ENCODE results near the gene ZBTB9. TPM values are rescaled to one million over a fixed set of nuclear protein-coding genes. Genes with fewer than 3 reads are reported as not detected.
"Not testable (repeated sequence)": the region's sequence is repeated elsewhere in the genome, so short reads cannot be mapped to it uniquely, and the experiment has no call there.

ZBTB9 gene
- total and polyA plus RNA-seq, 8 donors = 0.45 to 7.8 (median 2.6) TPM; not detected in 1

GRCh38 chr6:33466075-33466735 lies 11.8 kb downstream of the ZBTB9 start:
- Histone ChIP-seq H3K4me1 (no peaks in the 10 kb centered on the region), H3K9me3 (no peaks in the 10 kb centered on the region), H3K4me3 (no peak overlapping the region), H3K27ac (no peak overlapping the region), H3K27me3 (no peaks in the 10 kb centered on the region), H3K36me3 (no peaks in the 10 kb centered on the region)
- intact Hi-C loops (cut with DNase I; ENCODE audit: low total_unique reads) = no loop called here
- WGBS, 5 donors = 91 to 98% (median 94%) methylated on average over 4 of the region's 4 CpGs
- TF ChIP-seq POLR2AphosphoS5 (IDR thresholded peaks at IDR 0.05) (no peak), EP300 (IDR thresholded peaks at IDR 0.05) (no peak), POLR2A (IDR thresholded peaks at IDR 0.05) (no peak), CTCF (IDR thresholded peaks at IDR 0.05) (no peak)
- DNase-seq = no peak

DNA sequence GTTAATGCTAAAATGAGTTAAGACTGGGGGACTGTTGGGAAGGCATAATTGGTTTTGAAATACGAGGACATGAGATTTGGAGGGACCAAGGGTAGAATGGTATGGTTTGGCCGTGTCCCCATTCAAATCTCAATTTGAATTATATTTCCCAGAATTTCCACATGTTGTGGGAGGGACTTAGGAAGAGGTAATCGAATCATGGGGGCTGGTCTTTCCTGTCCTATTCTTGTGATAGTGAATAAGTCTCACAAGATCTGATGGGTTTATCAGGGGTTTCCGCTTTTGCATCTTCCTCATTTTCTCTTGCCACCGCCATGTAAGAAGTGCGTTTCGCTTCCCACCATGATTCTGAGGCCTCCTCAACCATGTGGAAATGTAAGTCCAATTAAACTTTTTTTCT lies 12.7 kb downstream of the ZBTB9 start:
- TF ChIP-seq EP300 (IDR thresholded peaks at IDR 0.05) (no peak), POLR2AphosphoS5 (IDR thresholded peaks at IDR 0.05) (no peak)

DNA sequence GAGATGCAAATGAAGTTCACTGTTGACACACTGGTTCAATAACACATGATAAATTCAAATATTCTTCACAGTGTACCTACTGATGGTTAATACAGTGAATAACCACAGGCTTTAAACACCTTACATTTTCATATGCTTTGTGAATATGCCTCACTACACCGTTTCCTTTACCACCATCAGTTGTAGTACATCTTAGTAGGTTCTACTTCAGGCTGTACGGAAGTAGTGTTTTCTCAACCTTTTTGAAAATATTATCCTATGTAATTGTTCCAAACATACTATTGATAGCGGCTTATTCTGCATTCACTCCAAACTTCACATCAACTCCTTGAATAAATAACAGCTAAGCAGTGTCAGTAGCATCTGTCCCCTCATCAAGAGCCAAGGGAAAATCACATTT lies 15.3 kb downstream of the ZBTB9 start:
- Histone ChIP-seq H3K4me3 (no peak overlapping the region), H3K9me3 (no peaks in the 10 kb centered on the region), H3K27me3 (no peaks in the 10 kb centered on the region), H3K27ac (no peak overlapping the region), H3K36me3 (no peaks in the 10 kb centered on the region), H3K4me1 (no peaks in the 10 kb centered on the region)
- intact Hi-C loops (cut with DNase I; ENCODE audit: low total_unique reads) = no loop called here
- WGBS, 5 donors = 77 to 89% (median 85%) methylated on average over 3 of the region's 3 CpGs
- DNase-seq = no peak
- TF ChIP-seq POLR2AphosphoS5 (IDR thresholded peaks at IDR 0.05) = no peak
- no peak for TF ChIP-seq EP300 (IDR thresholded peaks at IDR 0.05)
- TF ChIP-seq CTCF (IDR thresholded peaks at IDR 0.05) = no peak
- TF ChIP-seq POLR2A (IDR thresholded peaks at IDR 0.05) = no peak

More for the DNA sequence above, 12.7 kb downstream of the ZBTB9 start:
- H3K27ac ChIP-seq = no peak overlapping the region
- intact Hi-C loops (cut with DNase I; ENCODE audit: low total_unique reads) = no loop called here
- H3K4me3 ChIP-seq = no peak overlapping the region
- DNase-seq = no peak
- no peaks in the 10 kb centered on the region for H3K4me1 ChIP-seq
- H3K36me3 ChIP-seq = no peaks in the 10 kb centered on the region
- H3K9me3 ChIP-seq = no peaks in the 10 kb centered on the region
- no peaks in the 10 kb centered on the region for H3K27me3 ChIP-seq
- WGBS, 5 donors = 74 to 85% (median 77%) methylated on average over 7 of the region's 7 CpGs

DNA sequence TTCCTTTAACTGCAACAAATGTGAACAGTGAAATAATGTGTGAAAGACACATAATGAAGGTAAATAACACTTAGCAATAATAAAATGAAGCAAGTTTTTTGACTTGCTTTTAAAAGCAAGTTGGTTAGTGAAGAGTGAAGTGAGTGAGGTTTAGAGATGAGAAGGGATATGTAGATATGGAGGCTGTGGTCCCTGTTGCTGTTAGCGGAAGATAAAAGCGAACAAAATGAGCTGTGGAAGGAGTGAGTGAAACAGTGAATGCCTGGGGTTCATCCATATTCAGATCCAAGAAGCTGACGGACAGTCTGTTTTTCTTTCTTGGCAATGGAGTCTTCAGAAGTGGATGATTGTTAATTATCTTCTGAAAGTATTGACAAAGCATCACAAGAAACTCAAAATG lies 23.5 kb downstream of the ZBTB9 start:
- Histone ChIP-seq H3K27ac (no peak overlapping the region), H3K27me3 (peaks cover 0 to 13% (median 0%) of the 10 kb centered on the region in 3 donors), H3K36me3 (no peaks in the 10 kb centered on the region), H3K4me1 (no peaks in the 10 kb centered on the region), H3K9me3 (no peaks in the 10 kb centered on the region), H3K4me3 (no peak overlapping the region)
- DNase-seq = no peak
- no peak for TF ChIP-seq POLR2A (IDR thresholded peaks at IDR 0.05)
- TF ChIP-seq CTCF (IDR thresholded peaks at IDR 0.05) = no peak
- TF ChIP-seq POLR2AphosphoS5 (IDR thresholded peaks at IDR 0.05) = no peak
- no peak for TF ChIP-seq EP300 (IDR thresholded peaks at IDR 0.05)
- WGBS, 5 donors = 70 to 77% (median 70%) methylated on average over 3 of the region's 3 CpGs
- intact Hi-C loops (cut with DNase I; ENCODE audit: low total_unique reads) = no loop called here

DNA sequence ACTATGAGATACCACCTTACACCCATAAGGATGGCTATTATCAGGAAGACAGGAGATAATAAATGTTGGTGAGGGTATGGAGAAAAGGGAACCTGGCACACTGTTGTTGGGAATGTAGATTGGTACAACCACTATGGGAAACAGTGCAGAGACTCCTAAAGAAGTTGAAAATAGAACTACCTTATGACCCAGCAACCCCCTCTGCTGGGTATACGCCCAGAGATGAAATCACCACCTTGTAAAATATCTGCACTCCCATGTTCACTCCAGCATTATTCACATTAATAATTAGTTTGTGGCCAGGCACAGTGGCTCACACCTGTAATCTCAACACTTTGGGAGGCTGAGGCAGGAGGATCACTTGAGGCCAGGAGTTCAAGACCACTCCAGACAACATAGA lies 26.8 kb downstream of the ZBTB9 start:
- WGBS, 5 donors = 56 to 82% (median 59%) methylated on average over 1 of the region's 1 CpG
- intact Hi-C loops (cut with DNase I; ENCODE audit: low total_unique reads) = no loop called here
- TF ChIP-seq CTCF (IDR thresholded peaks at IDR 0.05) (no peak), POLR2AphosphoS5 (IDR thresholded peaks at IDR 0.05) (no peak), EP300 (IDR thresholded peaks at IDR 0.05) (no peak), POLR2A (IDR thresholded peaks at IDR 0.05) (no peak)

DNA sequence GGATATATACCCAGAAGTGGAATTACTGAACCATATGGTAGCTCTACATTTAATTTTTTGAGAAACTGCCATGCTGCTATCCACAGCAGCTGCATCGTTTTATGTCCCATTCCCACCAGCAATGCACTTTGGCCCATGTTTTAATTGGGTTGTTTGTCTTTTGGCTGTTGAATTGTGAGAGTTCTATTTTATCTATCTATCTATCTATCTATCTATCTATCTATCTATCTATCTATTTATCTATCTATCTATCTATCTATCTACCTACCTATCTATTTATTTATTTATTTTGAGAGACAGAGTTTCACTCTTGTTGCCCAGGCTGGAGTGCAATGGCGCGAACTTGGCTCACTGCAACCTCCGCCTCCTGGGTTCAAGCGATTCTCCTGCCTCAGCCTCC lies 28.2 kb downstream of the ZBTB9 start:
- H3K27ac ChIP-seq; H3K4me1 ChIP-seq; H3K4me3 ChIP-seq; H3K36me3 ChIP-seq; H3K9me3 ChIP-seq; DNase-seq; intact Hi-C loops (cut with DNase I; ENCODE audit: low total_unique reads): not testable (repeated sequence)
- WGBS, 5 donors = 85 to 93% (median 87%) methylated on average over 5 of the region's 5 CpGs
- H3K27me3 ChIP-seq = peaks cover 0 to 18% (median 0%) of the 10 kb centered on the region in 3 donors

More for the DNA sequence above, 26.8 kb downstream of the ZBTB9 start:
- no peak for DNase-seq
- Histone ChIP-seq H3K36me3 (no peaks in the 10 kb centered on the region), H3K27ac (no peak overlapping the region), H3K9me3 (no peaks in the 10 kb centered on the region), H3K4me3 (no peak overlapping the region), H3K4me1 (no peaks in the 10 kb centered on the region), H3K27me3 (peaks cover 0 to 13% (median 0%) of the 10 kb centered on the region in 3 donors)
